HG03520 (cell line): ENCODE measurements around the gene GCNT2.
"Not testable (repeated sequence)": the region's sequence is repeated elsewhere in the genome, so short reads cannot be mapped to it uniquely, and the experiment has no call there.

Experiments used
- ATAC-seq: cut with Tn5 transposase; IDR thresholded peaks from one replicate; pipeline ENCODE4 v1.9.1; 2021; ENCODE audit warnings: mild to moderate bottlenecking, moderate library complexity; ENCODE audit not compliant: unreplicated experiment

GCNT2 gene

GRCh38 chr6:10655508-10656055 lies 134.4 kb downstream of the GCNT2 start:
- no peak for ATAC-seq

- ATAC-seq = no peak
Observed at GRCh38 chr6:10658910-10659698, 138.0 kb downstream of the GCNT2 start.

- ATAC-seq = no peak
Observed at GRCh38 chr6:10659699-10660348, 138.7 kb downstream of the GCNT2 start.

- not testable (repeated sequence) for ATAC-seq
Observed at GRCh38 chr6:10660431-10661191, 139.5 kb downstream of the GCNT2 start.

GRCh38 chr6:10662207-10662606 lies 141.1 kb downstream of the GCNT2 start:
- no peak for ATAC-seq

- ATAC-seq = no peak
Observed at GRCh38 chr6:10662742-10663141, 141.6 kb downstream of the GCNT2 start.

- ATAC-seq = not testable (repeated sequence)
Observed at GRCh38 chr6:10665595-10665994, 144.4 kb downstream of the GCNT2 start.

- ATAC-seq = no peak
Observed at GRCh38 chr6:10668126-10668917, 147.2 kb downstream of the GCNT2 start.

GRCh38 chr6:10676403-10676802 lies 155.3 kb downstream of the GCNT2 start:
- no peak for ATAC-seq

- no peak for ATAC-seq
Observed at GRCh38 chr6:10678456-10678855, 157.3 kb downstream of the GCNT2 start.
